Skin of body (tissue), 2 donors: ENCODE measurements around the gene PHF10. TPM values are rescaled to one million over a fixed set of nuclear protein-coding genes. Genes with fewer than 3 reads are reported as not detected.
A peak's percentile ranks its signal among the peaks of the same experiment; 100 is the strongest.

Source experiments
- DNase-seq: peaks from one replicate; lab custom pipeline; 2025; lab: John Stamatoyannopoulos, UW
- total RNA-seq: library from RNA; depleted of rRNA; stranded (reverse); fragments of >200 nt; gene quantifications from one replicate; pipeline ENCODE4 v1.2.3, GENCODE V29; 2014

Gene PHF10
- total RNA-seq, 1 donor from 2014 or later = 46.4 TPM

DNA sequence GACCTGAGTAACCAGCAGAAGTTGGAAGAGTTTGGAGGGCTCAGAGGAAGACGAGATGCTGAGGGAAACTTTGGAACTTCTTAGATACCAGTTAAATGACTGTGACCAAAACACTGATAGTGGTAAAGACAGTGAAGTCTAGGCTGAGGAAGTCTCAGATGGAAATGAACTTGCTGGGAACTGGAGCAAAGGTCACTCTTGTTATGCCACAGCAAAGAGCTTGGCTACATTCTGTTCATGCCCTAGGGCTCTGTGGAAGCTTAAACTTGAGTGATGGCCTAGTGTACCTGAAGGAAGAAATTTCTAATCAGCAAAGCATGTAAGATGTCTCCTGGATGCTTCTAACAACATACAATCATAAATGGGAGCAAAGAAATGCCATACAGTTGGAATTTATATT is 47.2 kb downstream of the PHF10 start:
- no peak for DNase-seq

DNA sequence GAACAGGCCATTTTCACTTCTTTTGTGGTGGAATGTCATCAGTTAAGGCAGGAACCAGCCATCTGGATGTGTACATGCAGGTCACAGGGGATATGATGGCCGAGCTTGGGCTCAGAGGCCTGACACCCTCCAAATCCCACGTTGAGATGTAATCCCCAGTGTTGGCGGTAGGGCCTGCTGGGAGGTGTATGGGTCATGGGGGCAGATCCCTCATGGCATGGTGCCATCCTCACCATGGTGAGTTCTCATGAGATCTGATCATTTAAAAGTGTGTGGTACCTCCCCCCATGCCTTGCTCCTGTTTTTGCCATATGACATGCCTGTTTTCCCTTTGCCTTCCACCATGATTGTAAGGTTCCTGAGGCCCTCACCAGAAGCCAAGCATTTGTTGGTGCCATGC is 49.3 kb downstream of the PHF10 start:
- no peak for DNase-seq

DNA sequence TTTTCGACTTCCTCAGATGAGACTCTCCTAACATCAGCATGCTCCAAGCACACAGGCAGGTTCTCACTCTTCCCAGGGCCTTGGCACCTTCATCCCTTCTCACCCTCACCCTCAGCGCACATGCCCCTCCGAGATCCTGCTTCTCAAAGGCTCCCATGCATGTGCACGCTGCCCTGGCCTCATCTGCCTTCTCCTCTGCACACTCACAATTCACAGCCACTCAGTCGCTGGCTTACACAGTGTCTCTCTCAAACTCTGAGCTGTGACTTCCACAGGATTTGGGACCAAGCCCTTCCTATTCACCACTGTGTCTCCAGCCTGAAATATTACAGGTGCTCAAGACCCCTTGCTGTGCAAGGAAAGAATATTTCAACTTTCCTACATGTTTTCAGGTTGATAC is 52.7 kb downstream of the PHF10 start:
- DNase-seq = no peak

DNA sequence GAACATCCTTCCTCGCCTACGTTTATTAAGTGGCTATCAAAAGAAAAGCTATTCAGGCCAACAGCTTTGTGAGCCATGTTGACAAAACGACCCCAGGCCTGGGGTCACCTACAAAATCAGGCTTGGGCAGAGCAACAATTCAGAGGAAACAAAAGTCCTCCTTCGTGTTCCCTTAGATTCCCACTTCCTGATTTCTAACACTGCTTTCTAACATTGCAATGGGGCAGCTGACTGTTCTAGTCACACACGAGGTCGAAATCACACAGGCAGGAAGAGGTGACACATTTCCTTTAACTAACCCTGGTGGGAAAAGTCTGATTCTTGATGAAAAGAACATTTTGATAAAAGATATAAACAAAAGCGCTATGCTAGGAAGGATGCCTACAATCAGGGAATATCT is 54.4 kb downstream of the PHF10 start:
- no peak for DNase-seq

DNA sequence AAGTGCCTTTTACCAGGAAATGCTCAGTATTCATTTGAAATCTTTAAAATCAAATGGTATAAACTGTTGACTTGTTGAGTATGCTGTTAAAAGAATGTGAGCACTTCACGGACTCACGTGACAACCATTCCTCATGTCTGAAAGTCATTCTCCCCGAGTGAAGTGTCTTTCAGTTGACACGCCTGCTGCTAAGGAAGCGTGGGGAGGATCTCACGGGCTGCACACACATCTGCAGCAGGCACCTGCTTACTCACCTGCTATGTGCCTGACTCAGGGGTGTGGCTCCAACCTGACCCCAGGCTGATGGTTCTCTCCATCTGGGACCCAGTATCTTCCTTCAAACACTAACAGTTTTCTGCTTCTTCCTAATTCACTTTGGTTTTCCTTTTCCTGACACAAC is 55.2 kb downstream of the PHF10 start:
- DNase-seq = no peak

DNA sequence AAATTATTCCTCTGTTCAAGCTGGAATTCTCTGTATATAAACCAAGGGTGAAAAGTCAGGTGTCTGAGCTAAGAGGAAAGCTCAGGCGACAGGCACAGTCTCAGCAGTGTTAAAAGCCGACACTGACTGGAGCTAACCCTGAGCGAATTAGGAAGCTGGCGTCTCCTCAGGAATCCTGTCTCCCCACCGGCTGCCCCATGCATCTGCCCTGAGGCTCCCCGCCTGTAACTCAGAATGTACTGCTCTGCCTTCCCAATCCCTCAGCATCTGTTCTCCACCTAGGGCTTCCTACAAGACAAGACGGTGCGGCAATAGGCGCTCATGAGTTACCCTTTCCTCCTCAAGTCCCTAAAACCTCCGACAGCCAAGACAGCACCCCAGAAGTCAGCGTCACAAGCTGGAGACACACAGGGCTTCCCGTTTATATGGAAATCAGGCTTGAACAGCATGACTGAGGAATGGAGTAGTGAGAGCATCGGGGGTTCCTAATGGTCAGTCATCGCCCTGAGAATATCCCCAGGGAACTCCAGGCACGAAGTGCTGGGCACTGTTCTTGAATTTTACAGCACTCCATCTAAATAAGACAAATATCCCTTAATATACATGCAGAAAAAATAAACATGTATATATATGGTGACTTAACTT is 56.0 kb downstream of the PHF10 start:
- DNase-seq = no peak

DNA sequence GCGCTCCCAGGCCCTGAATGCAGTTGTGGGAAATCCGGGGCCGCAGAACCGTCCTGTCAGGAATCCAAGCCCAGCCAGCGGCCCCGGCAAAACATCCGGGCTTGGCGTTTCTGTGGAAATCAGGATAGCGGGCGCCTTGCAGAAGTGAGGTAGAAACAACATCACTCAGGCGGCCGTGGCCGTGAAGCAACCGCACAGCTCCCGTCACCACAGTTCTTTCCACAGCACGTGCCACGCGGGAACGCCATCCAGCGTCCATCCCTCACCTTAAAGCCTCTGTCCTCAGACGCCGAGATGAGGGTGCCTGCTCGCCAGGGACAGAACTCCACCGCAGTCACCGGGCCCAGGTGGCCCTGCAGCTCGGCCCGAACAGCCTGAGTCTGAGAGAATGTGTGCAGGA is 56.6 kb downstream of the PHF10 start:
- no peak for DNase-seq

DNA sequence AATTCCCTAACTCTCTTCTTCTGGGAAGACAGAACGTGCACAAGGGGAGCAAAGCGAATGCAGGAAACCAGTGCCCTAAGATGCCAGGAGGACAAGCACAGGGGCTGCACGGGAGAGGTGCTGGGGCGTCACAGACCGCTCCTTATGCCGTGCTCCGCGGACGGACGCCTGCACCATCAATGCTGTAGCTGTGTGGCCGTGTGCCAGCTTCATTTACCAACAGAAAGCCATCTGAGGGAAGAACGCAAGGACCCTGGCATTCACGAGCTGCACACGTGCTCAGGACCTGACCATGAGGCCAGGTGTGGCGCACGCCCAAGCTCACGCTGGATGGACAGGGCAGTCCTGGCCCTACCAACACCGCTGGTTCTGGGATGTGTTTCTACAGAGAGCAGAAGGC is 57.9 kb downstream of the PHF10 start:
- no peak for DNase-seq

DNA sequence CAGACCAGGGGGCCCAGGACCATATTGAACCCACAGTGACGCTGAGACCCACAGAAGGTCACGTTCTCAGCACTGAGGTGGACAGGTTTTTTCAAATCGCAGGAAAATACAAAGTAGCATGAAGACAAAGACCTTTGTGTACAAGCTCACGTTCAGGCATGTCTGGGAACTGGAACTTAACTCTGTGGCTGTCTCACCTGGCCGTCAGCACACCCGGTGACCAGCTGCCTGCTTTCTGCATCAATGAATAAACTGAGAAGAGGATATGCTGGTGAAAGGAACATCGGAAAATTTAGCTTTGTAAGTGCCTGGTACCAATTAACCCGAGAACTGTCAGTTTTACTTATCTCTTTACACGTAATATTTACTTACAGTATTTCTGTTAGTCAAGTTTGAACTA is 59.0 kb downstream of the PHF10 start:
- DNase-seq = no peak

DNA sequence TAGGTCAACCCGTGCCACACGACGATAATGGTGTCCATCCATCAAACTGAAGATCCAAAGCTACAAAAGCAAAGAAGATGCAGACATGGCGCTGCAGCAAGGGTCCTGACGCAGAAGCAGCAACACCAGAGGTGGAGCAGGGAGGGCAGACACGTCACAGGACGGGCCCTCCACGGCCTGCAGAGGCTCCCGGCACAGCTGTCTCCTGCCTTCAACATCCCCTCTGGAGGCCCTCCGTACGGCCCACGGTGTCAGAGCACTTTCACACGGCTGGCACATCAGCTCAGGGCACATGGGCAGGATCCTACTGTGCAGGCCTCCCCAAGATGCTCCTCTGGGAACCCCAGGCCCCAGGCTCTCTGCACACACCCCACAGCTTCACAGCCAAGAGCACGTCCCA is 60.1 kb downstream of the PHF10 start:
- no peak for DNase-seq

DNA sequence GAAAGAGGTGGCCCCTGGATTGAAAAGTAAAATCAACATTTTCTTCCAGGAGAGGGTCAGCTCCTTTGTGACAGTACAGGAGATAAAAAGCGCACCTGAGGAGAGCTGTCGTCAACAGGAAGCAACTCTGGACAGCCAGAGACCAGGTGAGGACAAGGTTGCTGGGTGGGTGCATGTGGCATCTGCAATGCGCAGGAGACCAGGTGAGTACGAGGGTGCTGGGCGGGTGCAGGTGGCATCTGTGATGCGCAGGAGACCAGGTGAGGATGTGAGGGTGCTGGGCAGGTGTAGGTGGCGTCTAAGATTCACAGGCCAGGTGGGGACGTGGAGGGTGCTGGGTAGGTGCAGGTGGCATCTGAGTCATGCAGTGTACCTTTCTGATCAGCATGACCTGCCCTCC is 60.8 kb downstream of the PHF10 start:
- DNase-seq = no peak

DNA sequence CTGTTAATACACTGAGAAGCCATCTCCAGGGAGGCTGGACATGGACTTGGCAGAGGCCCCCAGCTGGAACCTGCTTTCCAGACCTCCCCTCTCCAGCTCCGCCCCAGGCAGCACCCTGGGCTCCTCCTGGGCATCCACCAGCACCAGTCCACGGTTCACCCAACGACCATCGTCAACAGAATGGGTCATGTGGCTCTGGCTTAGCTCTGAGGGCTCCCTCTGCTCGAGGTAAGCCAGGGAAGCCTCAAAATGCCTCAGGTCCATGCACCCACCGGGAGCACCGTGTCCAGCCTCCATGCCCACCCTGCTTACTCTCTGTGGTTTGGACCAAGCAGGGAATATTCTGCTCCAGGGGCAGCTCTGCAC is 62.9 kb downstream of the PHF10 start:
- DNase-seq = no peak

DNA sequence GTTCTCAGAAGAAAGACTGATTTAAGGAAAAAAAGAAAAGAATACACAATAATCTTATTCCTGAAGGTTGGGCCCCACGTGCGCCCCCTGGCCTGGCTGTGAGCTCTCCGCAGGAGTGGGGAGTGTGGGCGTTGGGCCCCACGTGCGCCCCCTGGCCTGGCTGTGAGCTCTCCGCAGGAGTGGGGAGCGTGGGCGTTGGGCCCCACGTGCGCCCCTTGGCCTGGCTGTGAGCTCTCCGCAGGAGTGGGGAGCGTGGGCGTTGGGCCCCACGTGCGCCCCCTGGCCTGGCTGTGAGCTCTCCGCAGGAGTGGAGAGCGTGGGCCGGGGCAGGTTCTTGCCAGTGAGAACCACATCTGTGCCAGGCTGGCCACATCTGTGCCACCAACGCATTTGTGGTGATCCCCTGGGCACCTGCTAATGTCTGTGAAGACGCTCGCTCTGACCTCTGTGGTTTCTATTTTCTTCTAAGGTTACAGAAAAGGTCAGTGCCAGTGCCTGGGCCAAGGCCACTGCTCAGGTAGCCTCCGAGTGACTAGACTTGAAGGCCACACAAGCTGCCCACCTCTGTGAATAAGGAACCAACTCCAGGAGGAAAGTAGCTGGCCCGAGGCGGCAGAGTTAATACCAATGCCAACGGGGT is 63.4 kb downstream of the PHF10 start:
- no peak for DNase-seq

DNA sequence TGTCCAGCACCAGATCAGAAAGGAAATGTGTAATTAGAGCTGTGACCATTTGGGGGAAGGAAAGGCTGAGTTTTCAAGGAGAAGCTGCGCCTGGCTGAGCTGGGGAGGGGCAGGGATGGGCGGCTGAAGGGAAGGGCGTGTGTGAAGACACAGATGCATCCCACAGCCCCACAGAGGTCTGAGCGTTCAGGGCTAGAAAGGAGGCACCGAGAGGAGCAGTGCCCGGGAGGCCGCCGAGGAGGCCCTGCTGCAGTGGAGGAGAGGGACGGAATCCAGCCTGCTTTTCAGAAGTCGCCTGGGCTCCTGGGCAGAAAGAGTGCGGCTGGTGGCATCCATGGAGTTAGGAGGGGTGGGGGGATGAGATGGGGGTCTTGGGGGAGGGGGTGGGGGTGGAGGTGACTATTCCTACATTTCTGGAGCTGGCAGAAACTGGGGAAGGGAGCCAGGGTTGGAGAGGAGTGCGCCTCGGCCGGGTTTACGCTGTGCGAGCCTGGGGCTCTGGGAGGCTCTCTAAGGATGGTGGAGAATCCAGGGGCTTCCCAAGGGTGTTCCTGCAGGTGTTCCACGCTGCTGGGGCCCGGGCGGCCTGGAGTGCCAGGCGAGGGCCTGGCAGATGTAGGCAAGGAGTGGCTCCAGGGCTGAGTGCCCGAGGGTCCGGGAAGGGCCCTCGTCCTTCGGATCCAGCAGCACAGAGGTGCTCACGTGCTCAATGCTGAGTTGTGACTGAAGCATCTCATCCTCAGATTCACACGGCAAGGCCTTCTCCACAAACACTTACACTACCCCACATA is 64.3 kb downstream of the PHF10 start:
- DNase-seq = no peak

DNA sequence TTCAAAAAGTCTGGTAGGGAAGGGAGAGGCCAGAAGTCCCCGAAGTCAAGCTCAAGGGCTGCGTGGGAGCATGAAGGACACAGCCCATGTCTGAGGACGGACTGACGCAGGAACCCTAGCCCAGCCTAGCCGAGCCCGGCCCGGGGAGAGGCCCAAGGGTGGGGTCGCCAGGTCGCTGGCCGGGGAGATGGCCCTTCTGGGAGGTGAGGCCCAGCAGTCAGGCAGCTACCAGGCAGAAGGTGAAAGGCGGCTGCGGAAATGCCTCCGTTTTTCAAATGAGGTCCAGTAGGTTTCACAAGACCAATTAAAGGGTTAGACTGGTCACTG is 67.1 kb downstream of the PHF10 start:
- DNase-seq = no peak

DNA sequence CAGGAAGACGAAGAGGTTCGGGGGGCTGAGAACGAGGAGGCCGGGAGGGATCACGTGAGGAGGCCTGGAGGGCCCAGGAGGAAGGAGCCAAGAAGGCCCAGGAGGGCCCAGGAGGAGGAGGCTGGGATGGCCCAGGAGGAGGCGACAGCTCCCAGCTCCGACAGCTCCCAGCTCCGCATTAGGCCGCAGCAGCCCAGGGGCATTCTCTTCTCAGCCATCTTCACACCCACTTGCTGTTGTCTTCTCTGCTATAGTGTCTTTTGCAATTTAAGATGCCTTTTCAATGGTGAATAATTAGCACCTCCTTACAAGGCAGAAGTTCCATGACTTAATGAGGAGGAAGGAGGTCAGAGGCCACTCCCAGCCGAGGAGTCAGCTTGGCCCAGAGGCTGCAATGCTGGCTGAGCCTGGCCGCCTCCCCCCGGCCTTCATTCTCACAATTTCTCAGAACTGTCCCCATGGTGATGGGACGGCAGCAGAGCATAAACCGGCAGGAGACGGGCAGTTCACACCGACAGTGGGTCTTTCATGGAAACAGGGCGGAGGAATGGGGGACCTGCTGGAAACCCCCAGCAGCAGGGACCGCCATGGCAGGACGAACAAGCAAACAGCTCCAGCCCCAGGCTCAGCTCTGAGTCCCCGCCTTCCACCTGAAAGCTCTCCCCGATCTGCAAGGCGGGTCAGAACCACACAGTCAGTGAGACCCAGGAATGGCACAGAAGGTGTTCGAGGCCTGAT is 67.6 kb downstream of the PHF10 start:
- DNase-seq = no peak

DNA sequence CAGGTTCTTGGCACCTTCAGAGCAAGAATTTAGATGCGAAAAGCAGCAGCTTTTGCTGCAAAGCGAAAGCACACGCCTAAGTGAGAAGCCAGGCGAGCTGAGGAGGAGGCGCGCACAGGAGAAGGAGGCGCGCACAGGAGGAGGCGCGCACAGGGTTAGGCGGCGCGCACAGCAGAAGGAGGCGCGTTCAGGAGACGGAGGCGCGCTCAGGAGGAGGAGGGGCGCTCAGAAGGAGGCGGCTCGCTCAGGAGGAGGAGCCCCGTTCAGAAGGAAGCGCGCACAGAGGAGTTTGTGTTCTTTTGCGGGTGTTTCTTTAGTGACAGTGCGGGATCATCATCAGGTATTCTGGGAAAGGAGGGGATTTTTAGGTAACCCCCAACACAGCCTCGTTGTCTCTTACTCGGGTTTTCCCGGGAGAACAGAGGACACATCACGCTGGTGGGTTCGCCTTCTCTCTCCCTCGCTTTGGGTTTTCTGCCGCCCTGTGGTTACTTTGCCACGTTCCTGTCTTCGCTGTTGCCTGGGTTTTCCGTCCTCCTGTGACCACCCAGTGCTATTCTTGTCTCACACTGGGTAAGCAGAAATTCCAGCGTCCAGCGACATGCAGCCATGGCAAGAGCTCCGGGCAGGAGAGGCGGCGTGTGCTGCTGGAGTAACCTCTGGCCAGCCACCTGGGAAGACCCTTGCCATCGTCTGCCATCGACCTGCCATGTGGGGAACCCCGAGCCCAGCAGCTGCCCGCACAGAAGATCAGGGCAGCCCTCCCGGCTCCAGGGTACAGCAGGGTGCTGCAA is 69.5 kb downstream of the PHF10 start:
- peak; percentile 74 for DNase-seq
